GM13977 (cell line): ENCODE data around the gene IL12RB2.
"Not testable (repeated sequence)": the region's sequence is repeated elsewhere in the genome, so short reads cannot be mapped to it uniquely, and the experiment has no call there.

Experiments
- DNase-seq: peaks from one replicate; pipeline ENCODE4 v3.0.0; 2012; ENCODE audit warnings: low spot score
- CTCF ChIP-seq: IDR thresholded peaks from 2 replicates; pipeline ENCODE4 v1.5.1; 2012; ENCODE audit warnings: mild to moderate bottlenecking, control low read depth; ENCODE audit not compliant: insufficient read depth; ENCODE audit errors: extremely low read depth, missing control alignments
- in situ Hi-C: fragments of 300-500 bp; cut with MboI; formaldehyde crosslinking; loops from one replicate; pipeline ENCODE4 v1.12.0; 2022; ENCODE audit warnings: low sequenced_read_pairs, low pct_unique_long_range_greater_than_20kb, mixed read lengths, inconsistent platforms; ENCODE audit not compliant: unreplicated experiment

The IL12RB2 gene

GRCh38 chr1:67436511-67437055, 128.9 kb downstream of the IL12RB2 start:
- no peak for DNase-seq
- in situ Hi-C loops, result no loop called here
- TF ChIP-seq CTCF, result no peak

- in situ Hi-C loops, result no loop called here
- no peak for TF ChIP-seq CTCF
- no peak for DNase-seq
Measured at GRCh38 chr1:67437961-67438360, 130.3 kb downstream of the IL12RB2 start.

GRCh38 chr1:67439277-67440029, 131.8 kb downstream of the IL12RB2 start:
- in situ Hi-C loops, result no loop called here
- TF ChIP-seq CTCF, result no peak
- no peak for DNase-seq

- TF ChIP-seq CTCF, result no peak
- DNase-seq, result no peak
- in situ Hi-C loops, result no loop called here
Measured at GRCh38 chr1:67440339-67440738, 132.7 kb downstream of the IL12RB2 start.

GRCh38 chr1:67441183-67441582, 133.5 kb downstream of the IL12RB2 start:
- DNase-seq, result no peak
- in situ Hi-C loops, result no loop called here
- no peak for TF ChIP-seq CTCF

GRCh38 chr1:67441739-67442281, 134.1 kb downstream of the IL12RB2 start:
- no peak for TF ChIP-seq CTCF
- in situ Hi-C loops, result no loop called here
- DNase-seq, result no peak

- DNase-seq, in situ Hi-C loops: not testable (repeated sequence)
Measured at GRCh38 chr1:67446014-67446413, 138.3 kb downstream of the IL12RB2 start.
